Keratinocyte (primary cell): ENCODE results near the gene ANKS1B. TPM values are rescaled to one million over a fixed set of nuclear protein-coding genes. Genes with fewer than 3 reads are reported as not detected.

Source experiments
- DNase-seq: peaks from one replicate; pipeline ENCODE4 v3.0.0-alpha.2; 2011; ENCODE audit warnings: low read depth, missing footprints, low spot score
- FAIRE-seq: peaks from 2 replicates; lab custom pipeline; 2011; peaks lifted over from hg19 to GRCh38; lab: Jason Lieb, UNC
- H2AFZ ChIP-seq: 2 replicates; pipeline ENCODE4 v1.6.0; 2012; ENCODE audit warnings: low read length, control low read depth, inconsistent platforms; ENCODE audit not compliant: control insufficient read depth
- H3K27ac ChIP-seq: 2 replicates; pipeline ENCODE4 v1.5.1; 2011; ENCODE audit warnings: low read length; ENCODE audit not compliant: control insufficient read depth, insufficient read depth
- H3K27me3 ChIP-seq: 3 replicates; pipeline ENCODE4 v1.6.0; 2011; ENCODE audit warnings: low read length; ENCODE audit not compliant: control insufficient read depth, insufficient read depth; ENCODE audit errors: extremely low read depth
- H3K36me3 ChIP-seq, 2 experiments: 2 replicates in 1 of 2; 3 replicates in 1 of 2; pipeline ENCODE4 v1.5.1; 2011; ENCODE audit warnings: low read length in 2 of 2, mild to moderate bottlenecking in 1 of 2; ENCODE audit not compliant: control insufficient read depth in 2 of 2, insufficient read depth in 2 of 2; ENCODE audit errors: extremely low read depth in 1 of 2
- H3K4me1 ChIP-seq: 3 replicates; pipeline ENCODE4 v1.5.1; 2011; ENCODE audit warnings: low read length; ENCODE audit not compliant: control insufficient read depth, insufficient read depth; ENCODE audit errors: extremely low read depth
- H3K4me2 ChIP-seq: 3 replicates; pipeline ENCODE4 v1.6.0; 2011; ENCODE audit warnings: low read depth, low read length; ENCODE audit not compliant: control insufficient read depth, insufficient read depth; ENCODE audit errors: extremely low read depth
- H3K4me3 ChIP-seq, 3 experiments: fragments of 200-600 bp in 1 of 3; sonication (generic) in 1 of 3; 2 replicates in 2 of 3; 3 replicates in 1 of 3; pipeline ENCODE4 v1.5.1; 2011 to 2016; ENCODE audit warnings: low read length in 3 of 3, mild to moderate bottlenecking in 3 of 3, control low read depth in 2 of 3, inconsistent platforms in 1 of 3, low read depth in 1 of 3, mixed read lengths in 1 of 3, mixed run types in 1 of 3, moderate library complexity in 1 of 3; ENCODE audit not compliant: control insufficient read depth in 2 of 3, insufficient read depth in 2 of 3; ENCODE audit errors: extremely low read depth in 1 of 3
- H3K79me2 ChIP-seq: 2 replicates; pipeline ENCODE4 v1.6.0; 2012; ENCODE audit warnings: low read length; ENCODE audit not compliant: control insufficient read depth, insufficient read depth
- H3K9ac ChIP-seq: 3 replicates; pipeline ENCODE4 v1.6.0; 2011; ENCODE audit warnings: low read length; ENCODE audit not compliant: control insufficient read depth, insufficient read depth; ENCODE audit errors: extremely low read depth
- H3K9me1 ChIP-seq: 3 replicates; pipeline ENCODE4 v1.6.0; 2011; ENCODE audit warnings: low read length; ENCODE audit not compliant: control insufficient read depth, insufficient read depth; ENCODE audit errors: extremely low read depth
- H3K9me3 ChIP-seq: 2 replicates; pipeline ENCODE4 v1.5.1; 2012; ENCODE audit warnings: low read depth, low read length; ENCODE audit not compliant: control insufficient read depth
- H4K20me1 ChIP-seq: 3 replicates; pipeline ENCODE4 v1.6.0; 2011; ENCODE audit warnings: low read length; ENCODE audit not compliant: control insufficient read depth, insufficient read depth; ENCODE audit errors: extremely low read depth
- CTCF ChIP-seq, 3 experiments: IDR thresholded peaks in 1 of 3; conservative IDR thresholded peaks in 1 of 3; optimal IDR thresholded peaks in 1 of 3; 2 replicates in 2 of 3; 3 replicates in 1 of 3; pipeline versions ENCODE3 to v1.5.1; 2011; ENCODE audit warnings: low read length in 3 of 3, mild to moderate bottlenecking in 3 of 3, moderate library complexity in 2 of 3, control low read depth in 1 of 3, inconsistent platforms in 1 of 3; ENCODE audit not compliant: insufficient read depth in 2 of 3; ENCODE audit errors: extremely low read depth in 1 of 3
- EZH2 ChIP-seq: IDR thresholded peaks from one replicate; pipeline ENCODE4 v1.6.1; 2012; ENCODE audit warnings: inconsistent platforms, mild to moderate bottlenecking, low read length, moderate library complexity
- dilution Hi-C: fragments of 300-500 bp; cut with MboI; formaldehyde crosslinking; loops from one replicate; pipeline ENCODE4 v1.7.0; 2020; ENCODE audit warnings: low sequenced_read_pairs; ENCODE audit not compliant: extremely low pct_ligation_motif_present
- polyA plus RNA-seq, 5 experiments: library from polyadenylated mRNA; depleted of rRNA in 3 of 5; stranded (reverse) in 3 of 5; stranded (forward) in 1 of 5; unstranded in 1 of 5; fragments of >200 nt; gene quantifications; 1 replicate in 1 of 5; 2 replicates in 3 of 5; 3 replicates in 1 of 5; pipeline versions ENCODE4 v1.2.1 to v1.2.3, GENCODE V29; 2011 to 2012; ENCODE audit warnings: missing spikeins in 2 of 5, low read depth in 1 of 5, low replicate concordance in 1 of 5

Gene ANKS1B
- polyA plus RNA-seq, 1 donor (not counting 4 experiments of a cell fraction or from before 2014, with no cell fraction given), result not detected

- no peak for DNase-seq
- Histone ChIP-seq H3K9me3 (no peaks in the 10 kb centered on the region), H3K9me1 (no peaks in the 10 kb centered on the region), H3K4me3 (no peak overlapping the region), H4K20me1 (no peaks in the 10 kb centered on the region), H3K79me2 (no peaks in the 10 kb centered on the region), H3K27ac (no peak overlapping the region), H3K4me2 (no peak overlapping the region), H3K4me1 (no peaks in the 10 kb centered on the region), H2AFZ (no peak overlapping the region), H3K9ac (no peak overlapping the region), H3K27me3 (no peaks in the 10 kb centered on the region), H3K36me3 (no peaks in the 10 kb centered on the region)
- dilution Hi-C loops, result no loop called here
- TF ChIP-seq CTCF (optimal IDR thresholded peaks at IDR 0.05 in 1 of 3, IDR thresholded peaks at IDR 0.05 in 1 of 3, conservative IDR thresholded peaks at IDR 0.05 in 1 of 3; ENCODE audit: extremely low read depth in 1 of 3, insufficient read depth in 2 of 3, low read length in 3 of 3) (no peak), EZH2 (no peak)
- no peak for FAIRE-seq
Measured at GRCh38 chr12:99019798-99020197, 964.9 kb downstream of the ANKS1B start.

GRCh38 chr12:99017971-99018370 lies 966.8 kb downstream of the ANKS1B start:
- no peak for FAIRE-seq
- H3K9me3 ChIP-seq, result no peaks in the 10 kb centered on the region
- no peak for DNase-seq
- H2AFZ ChIP-seq, result no peak overlapping the region
- no peak overlapping the region for H3K4me3 ChIP-seq
- no peak overlapping the region for H3K4me2 ChIP-seq
- no peak overlapping the region for H3K9ac ChIP-seq
- H3K27ac ChIP-seq, result no peak overlapping the region
- dilution Hi-C loops, result no loop called here
- H3K36me3 ChIP-seq, result no peaks in the 10 kb centered on the region
- H3K79me2 ChIP-seq, result no peaks in the 10 kb centered on the region
- H3K9me1 ChIP-seq, result no peaks in the 10 kb centered on the region
- TF ChIP-seq EZH2 (no peak), CTCF (optimal IDR thresholded peaks at IDR 0.05 in 1 of 3, IDR thresholded peaks at IDR 0.05 in 1 of 3, conservative IDR thresholded peaks at IDR 0.05 in 1 of 3; ENCODE audit: extremely low read depth in 1 of 3, insufficient read depth in 2 of 3, low read length in 3 of 3) (no peak)
- no peaks in the 10 kb centered on the region for H4K20me1 ChIP-seq
- H3K27me3 ChIP-seq, result no peaks in the 10 kb centered on the region
- no peaks in the 10 kb centered on the region for H3K4me1 ChIP-seq
